HG02798 (cell line): ENCODE measurements around the gene ZFP62.
"Not testable (repeated sequence)": the region's sequence is repeated elsewhere in the genome, so short reads cannot be mapped to it uniquely, and the experiment has no call there.

Source experiments
- ATAC-seq: cut with Tn5 transposase; IDR thresholded peaks from one replicate; pipeline ENCODE4 v1.9.1; 2021; ENCODE audit warnings: mild to moderate bottlenecking; ENCODE audit not compliant: unreplicated experiment, poor library complexity

ZFP62 gene

DNA sequence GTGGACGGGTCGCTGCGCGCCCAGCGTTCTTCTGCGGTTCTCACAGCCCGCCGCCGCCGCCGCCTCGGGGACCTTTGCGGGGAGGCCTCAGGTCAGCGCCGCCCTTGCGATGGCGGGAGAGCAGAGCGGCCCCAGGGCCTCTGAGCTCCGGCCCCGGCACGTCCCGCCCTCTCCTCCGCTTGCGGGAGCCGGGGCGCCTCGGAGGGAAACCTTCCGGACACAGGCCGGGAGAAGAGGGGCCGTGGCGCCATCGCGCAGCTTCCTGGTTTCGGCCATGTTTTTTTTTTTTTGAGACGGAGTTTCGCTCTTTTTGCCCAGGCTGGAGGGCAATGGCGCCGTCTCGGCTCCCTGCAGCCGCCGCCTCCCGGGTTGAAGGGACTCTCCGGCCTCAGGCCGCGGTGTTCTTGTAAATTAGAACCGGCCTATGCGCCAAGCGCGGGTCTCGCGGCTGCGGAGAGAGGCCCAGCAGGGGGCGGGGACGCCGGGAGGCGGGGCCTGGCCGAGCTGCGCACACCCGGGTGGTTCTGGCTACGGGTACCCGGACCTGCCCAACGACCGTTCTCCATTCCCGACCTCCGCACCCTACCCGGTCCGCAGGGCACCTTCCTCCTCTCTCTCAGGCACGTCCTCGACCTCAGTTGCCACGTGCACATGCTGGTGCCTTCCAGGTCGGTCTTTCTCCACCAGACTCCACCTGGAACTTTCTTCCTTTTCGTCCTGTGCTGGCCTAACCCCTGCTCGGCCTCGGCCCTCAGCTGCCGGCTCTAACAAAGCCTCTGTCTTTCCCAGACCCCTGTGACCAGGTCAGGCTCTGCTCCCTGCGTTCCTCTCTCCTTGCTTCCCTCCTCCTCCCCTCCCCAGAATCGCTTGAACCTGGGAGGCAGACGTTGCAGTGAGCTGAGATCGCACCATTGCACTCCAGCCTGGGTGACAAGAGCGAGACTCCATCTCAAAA lies 29.7 kb downstream of the ZFP62 start:
- peak; percentile 79 for ATAC-seq

DNA sequence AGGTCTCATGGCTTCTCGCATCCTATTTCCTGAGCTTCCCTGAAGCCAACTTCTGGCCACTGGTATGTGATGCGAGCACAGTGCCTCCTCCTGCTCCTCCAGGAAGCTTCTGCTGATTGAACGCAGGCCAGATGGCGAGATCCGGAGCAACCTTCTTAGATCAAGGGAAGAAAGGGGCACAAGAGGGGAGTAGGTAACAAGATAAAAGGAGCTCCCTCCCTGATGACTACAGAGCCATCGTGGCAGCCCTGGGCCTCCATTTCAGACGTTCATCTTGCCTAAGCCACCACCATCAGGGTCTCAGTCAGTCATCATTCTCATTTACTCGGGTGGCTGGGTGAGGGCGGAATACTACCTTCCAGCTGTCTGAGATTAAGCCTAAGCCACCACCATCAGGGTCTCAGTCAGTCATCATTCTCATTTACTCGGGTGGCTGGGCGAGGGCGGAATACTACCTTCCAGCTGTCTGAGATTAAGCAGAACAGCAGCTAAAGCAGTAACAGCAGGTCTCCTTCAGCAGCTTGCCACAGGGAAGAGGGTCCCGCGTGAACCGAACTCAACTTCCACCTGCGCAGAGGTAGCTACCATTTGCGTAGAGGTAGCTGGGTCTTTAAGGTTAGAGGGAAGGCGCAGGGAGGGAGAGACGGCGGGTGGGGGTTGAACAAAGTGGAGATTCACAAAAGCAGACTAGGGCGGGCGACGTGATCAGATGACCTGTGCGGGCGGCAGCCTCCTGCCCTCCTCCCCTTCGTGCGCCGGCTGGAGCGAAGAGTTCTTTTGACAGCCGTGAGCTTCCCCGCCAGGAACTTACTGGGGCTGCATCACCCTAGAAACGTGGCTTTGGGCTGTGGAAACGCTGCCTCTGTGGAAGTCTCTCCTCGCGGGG lies 30.6 kb downstream of the ZFP62 start:
- ATAC-seq, result peak; percentile 54

DNA sequence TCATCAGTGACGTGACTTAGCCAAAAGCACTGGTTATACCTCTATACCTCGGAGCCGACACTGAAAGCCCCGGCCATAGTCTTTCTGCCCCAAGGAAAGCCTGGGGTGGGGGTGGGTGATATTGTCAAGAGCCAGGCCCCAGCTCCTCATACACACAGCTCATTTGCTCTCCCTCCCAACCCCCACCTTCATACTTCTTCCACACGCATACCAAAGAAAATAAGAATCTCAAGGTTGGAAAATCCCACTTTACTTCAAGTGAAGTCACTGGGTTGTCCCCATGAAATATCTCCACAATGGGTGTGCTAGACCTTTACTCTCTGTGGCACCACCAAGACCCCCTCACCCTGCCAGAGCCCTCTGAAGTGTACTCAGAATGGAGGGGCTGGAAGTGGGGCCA lies 31.4 kb downstream of the ZFP62 start:
- ATAC-seq, result no peak

DNA sequence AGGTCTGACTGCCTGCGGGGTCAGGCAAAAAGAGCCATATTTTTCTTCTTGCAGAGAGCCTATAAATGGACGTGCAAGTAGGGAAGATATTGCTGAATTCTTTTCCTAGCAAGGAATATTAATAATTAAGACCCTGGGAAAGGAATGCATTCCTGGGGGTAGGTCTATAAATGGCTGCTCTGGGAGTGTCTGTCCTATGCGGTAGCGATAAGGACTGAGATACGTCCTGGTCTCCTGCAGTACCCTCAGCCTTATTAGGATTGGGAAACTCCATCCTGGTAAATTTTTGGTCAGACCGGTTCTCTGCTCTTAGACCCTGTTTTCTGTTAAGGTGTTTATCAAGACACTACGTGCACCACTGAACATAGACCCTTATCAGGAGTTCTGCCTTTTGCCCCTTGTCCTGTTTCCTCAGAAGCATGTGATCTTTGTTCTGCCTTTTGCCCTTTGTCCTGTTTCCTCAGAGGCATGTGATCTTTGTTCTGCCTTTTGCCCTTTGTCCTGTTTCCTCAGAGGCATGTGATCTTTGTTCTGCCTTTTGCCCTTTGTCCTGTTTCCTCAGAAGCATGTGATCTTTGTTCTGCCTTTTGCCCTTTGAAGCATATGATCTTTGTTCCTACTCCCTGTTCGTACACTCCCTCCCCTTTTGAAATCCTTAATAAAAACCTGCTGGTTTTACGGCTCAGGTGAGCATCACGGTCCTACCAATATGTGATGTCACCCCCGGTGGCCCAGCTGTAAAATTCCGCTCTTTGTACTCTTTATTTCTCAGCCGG lies 32.1 kb downstream of the ZFP62 start:
- ATAC-seq, result not testable (repeated sequence)

DNA sequence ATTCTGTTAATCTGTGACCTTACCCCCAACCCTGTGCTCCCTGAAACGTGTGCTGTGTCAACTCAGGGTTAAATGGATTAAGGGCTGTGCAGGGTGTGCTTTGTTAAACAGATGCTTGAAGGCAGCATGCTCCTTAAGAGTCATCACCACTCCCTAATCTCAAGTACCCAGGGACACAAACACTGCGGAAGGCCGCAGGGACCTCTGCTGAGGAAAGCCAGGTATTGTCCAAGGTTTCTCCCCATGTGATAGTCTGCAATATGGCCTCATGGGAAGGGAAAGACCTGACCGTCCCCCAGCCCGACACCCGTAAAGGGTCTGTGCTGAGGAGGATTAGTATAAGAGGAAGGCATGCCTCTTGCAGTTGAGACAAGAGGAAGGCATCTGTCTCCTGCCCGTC lies 33.7 kb downstream of the ZFP62 start:
- not testable (repeated sequence) for ATAC-seq

DNA sequence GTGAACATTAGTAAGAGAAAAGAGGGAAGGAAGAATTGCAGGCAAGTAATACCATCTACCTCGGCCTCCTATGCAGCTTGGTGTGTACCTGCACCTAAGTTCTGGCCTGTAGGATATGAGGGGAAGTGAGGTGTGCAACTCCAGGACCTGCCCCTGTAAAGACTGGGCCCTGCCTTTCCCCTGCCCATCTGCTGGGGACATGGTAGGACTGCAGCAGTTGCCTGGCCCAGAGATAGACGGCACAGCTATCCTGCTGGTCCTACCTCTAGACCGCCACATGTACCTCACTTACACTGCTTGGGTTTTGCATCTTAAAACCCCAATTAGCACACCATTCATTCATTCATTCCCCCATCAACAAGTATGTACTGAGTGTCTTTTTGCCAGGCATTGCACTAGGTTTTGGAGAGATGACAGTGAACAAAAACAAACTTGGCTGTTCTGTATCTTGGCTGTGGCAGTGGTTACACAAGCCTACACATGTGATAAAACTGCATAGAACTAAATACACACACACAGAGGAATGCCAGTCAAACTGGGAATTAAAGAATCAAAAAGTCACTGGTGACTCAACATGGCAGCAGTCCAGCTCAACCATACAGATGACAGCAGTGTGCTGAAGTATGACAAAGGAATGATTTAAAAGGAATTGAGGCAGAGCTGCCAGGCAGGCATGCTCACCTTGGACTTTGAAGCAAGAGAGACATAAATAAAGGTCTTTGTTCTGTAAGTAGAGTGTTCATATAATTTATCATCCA lies 35.1 kb downstream of the ZFP62 start:
- ATAC-seq, result no peak

DNA sequence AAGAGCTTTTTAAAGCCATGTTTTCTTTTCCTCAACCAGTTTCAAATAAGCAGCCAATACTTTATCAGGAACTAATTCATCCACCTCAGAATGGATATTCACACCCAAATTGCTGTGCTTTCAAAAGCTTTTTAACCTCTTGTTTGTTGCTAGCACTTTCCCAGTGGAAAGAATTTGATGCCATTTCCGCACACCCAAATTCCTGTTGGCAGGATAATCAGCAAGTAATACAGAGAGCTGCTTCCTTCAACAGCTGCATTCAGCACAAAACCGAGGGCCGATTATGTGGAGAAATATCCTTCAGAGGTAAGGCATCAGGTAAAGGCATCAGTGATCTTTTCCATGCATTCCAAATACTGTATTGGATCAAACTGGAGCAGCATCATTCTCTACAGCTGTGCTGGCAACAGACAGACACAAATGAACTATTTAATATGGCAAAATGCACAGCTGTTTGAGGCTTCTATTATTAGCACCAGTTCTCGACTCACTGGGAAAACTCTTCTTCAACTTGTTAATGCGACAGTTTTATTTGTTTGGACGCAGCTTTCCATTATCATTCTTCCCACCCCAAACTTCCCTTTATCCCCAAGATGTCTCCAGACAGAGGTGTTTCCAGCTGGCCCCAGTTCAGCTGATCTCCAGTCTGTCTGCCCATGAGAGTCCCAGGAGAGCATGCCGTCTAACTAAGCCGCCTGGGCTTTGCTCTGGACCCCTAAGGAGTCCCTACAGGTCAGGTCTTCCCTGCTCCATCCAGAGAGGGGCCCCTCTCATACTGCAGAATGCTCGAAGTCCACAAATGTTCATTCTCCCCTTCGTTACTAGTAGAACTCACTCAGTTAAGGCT lies 36.2 kb downstream of the ZFP62 start:
- no peak for ATAC-seq

DNA sequence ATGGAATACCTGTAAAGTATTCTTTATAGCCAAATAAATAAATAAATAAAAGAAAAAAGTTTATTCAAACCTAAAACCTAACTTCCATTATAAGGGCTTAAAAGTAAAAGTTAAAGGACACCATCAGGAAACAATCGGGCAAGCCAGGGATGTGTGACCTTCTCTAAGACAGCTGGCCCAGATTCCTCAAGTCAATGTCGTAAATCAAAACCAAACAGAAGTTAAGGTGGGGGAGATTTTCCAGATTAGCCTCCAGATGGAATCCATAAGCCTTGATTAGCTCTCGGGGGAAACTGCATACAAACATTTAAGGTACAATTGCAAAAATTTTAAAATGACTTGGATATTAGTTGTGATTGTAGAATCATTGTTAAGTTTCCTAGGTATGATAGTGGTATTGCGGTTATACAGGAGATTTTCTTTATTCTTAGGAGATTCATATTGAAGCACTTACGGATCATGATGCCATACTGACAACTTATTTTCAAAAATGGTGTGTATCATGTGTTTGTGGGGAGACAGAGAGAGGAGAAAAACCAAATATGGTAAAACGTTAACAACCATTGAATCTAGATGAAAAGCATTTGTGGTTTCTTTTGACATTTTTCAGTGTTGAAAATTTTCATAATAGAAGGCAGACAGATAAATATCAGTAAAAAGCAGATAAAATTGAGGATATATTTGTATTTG lies 37.0 kb downstream of the ZFP62 start:
- no peak for ATAC-seq

DNA sequence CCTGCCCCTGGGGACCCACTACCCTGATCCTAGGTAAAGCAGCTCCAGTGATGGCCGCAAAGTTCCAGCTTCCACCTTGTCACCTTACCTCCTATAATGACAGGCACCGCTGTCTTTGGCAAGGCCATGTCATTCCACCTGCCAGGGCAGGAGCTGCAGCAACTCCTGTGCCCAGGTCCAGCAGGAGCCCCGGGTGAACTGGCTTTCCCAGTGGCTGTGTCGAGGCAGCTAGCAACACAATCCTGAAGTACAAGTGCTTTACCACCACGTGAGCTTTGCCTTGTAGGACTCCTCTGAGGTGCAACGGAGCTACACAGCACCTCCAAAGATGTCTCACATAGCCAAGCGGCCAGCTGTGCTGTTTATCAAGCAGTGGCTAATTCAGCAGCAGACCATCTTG lies 37.7 kb downstream of the ZFP62 start:
- no peak for ATAC-seq

DNA sequence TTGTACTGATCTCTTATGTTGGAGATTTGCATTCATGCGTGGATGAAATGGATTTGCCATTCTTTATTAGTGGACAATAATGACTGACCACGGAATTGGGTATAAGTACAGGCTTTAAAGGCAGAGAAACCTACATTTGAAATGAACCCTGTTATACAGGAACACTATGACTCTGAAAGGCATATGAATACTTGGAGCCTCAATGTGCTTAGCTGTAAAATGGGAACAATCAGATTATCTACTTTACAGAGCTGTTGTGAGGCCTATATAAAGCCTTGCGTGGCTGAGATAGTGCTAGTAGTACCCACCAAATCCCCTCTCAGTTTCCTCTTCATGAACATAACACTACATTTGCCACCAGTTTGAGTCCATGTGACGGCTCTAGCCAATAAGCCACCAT lies 39.5 kb downstream of the ZFP62 start:
- ATAC-seq, result no peak

DNA sequence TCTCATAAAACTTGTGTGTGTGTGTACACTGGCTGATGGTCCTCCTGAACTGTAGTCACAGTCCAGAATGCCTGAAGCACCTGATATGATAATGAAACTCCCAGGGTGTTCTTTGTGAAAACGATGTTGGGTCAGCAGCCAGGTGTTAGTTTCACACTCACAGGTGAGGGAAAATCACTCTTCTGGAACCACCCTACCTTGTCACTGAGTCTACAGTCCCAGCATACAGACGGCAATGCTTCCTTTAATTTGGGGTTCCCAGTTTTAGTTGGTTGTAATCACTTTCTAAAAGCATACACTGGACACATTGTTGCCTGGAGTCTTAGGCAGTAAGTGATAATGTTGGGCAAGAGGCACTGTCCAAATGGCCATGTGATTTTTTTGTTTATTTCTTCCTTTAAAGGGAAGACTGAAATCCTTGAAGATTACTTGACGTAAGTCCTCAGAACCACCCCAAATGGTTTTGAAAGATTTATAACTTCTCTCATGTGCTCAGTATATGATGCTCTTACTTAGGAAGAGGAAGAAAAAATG lies 40.2 kb downstream of the ZFP62 start:
- ATAC-seq, result peak; percentile 80

DNA sequence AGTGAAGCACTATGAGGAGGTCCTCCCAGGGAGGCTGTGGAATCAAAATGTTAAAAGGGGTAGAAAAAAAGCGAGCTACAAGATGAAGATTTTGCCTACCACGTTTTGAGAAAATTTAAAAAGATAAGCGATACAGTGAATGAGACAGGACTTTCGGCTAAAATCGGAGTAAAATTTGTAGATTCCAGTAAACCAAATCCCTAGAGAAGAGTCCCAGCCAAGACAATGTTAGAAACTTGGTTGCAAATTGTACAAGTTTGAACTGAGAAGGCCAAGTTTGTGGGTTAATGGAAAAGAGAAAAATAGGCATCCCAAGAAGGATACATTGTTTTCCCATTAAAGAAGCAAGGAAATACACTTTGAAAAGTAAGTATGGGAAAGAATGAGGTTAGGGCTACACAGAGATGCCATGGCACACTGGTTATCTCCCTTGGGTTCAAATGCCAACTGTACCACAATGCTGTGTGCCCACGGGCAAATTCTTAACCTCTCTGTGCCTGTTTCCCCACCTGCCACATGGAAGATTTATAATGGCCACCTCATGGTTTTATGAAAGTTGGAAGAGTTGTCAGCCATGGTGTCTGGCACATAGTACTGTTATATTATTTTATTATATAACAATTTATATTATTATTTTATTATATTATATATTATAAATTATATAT lies 42.3 kb downstream of the ZFP62 start:
- no peak for ATAC-seq

DNA sequence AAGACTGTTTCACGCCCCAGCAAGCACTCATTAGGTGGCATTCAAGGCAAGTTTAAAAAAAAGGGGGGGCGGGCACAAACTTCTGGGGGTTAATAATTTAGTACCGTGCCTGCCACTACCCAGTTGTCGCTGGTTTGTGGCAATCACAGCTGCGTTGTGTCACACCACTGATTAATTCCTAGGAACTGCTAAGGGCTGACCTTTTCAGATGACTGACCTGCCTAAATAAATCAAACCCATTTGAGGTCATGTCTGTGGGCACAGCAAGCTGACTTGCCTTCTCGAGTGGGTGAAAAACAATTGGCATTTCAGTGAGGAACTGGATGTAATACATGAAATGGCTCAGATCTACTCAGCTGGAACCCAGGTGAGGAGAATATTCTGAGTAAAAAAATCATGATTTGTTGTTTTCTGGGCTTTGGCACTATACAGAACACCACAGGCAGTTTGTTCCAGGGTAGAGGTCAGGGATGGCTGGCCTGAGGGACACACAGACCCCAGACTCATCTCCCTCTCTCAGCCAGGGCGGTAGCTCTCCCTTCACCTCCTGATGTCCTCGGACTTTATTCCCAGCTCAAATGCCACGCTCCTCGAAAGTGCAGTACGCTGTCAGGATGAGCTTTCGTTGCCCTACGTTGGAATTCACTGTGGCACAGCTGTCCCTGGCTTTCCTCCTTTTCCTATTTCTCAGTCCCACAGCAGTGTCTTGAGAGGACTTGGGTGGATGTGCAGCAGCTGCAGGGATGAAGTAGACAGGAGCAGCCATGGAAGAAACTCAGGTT lies 43.0 kb downstream of the ZFP62 start:
- no peak for ATAC-seq

DNA sequence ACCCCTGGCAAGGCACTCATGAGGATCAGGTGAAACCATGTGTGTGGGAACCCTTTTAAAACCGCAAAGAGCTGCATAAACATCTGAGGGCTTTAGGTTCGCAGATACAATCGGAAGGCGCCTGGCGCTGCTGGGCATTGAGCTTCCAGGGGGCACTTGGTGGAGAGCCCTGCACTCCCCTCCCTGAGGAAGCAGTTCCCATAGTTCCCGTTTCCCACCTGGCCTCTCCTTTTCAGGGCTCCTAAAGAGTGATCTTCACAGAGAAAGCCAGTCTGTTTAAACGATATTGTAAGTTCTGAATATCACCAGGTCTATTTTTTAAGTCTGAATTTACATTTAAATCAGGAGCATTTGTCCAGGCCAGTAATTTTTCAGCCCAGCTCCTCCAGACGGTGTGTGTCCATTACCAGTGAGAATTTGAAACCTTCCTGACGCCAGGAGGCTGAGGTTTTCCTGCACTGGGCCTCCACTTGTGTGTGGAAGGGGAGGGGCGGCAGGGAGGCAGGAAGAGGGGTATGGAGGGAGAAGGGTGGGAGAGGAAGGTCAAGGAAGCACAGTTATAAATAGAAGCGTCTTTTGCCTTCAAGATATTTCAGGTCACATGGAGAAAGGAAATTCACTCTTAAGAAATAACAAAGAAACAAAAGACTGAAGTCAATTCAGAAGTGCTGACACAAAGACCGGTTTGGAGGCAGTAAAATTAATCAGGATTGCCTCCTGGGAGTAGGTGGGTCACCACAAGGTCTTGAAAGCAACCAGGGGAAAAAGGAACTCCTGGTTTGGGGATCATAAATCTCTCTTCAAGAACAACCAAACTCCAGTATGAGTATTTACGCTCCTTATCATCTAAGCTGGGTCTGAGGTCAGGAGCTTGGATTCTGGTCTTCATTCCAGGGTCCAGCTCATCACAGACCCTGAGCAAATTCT lies 44.2 kb downstream of the ZFP62 start:
- ATAC-seq, result peak; percentile 42

DNA sequence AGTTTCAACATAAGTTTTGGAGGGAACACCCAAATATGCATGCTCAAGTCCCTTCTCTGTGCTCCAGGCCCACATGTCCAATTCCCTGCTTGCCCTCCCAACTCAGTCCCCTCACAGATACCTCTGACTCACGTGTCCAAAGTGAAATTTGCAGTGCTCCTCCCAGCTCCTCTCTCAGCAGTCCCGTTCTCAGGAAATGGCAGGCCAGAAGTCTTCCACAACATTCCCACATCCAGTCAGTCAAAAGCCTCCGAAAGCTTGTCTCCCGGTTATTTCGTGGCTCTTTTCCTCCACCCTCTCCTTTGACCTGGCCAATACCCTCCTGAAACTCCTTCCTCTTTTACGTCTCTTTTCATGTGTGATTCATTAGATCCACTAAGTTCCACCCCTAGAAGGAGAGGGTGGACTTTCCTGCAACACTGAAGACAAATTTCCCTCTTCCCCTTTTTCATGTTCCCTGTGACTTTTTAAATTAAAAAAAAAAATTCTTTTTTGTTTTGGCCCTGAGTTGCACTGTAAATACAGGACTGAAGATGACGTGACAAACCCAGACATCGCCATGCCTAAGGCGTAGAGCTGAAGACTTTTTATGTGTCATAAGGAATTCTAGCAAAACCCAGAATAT lies 45.7 kb downstream of the ZFP62 start:
- ATAC-seq, result no peak
